CD4-positive, alpha-beta T cell treated with Interleukin-21 for 1 hour (primary cell): ENCODE results near the gene RAX.
A peak's percentile ranks its signal among the peaks of the same experiment; 100 is the strongest.
"Not testable (repeated sequence)": the region's sequence is repeated elsewhere in the genome, so short reads cannot be mapped to it uniquely, and the experiment has no call there.

Experiments
- DNase-seq: peaks from one replicate; pipeline ENCODE4 v3.0.0-alpha.2; 2020

The RAX gene

GRCh38 chr18:59272221-59272888 is 899 bp downstream of the RAX start:
- DNase-seq, result no peak

- DNase-seq, result no peak
Measured at GRCh38 chr18:59271606-59272220, 1.5 kb downstream of the RAX start.

- no peak for DNase-seq
Measured at GRCh38 chr18:59270689-59271257, 2.5 kb downstream of the RAX start.

GRCh38 chr18:59269563-59270119 is 3.6 kb downstream of the RAX start:
- DNase-seq, result no peak

- no peak for DNase-seq
Measured at GRCh38 chr18:59268721-59269562, 4.3 kb downstream of the RAX start.

- no peak for DNase-seq
Measured at GRCh38 chr18:59268127-59268720, 5.0 kb downstream of the RAX start.

- DNase-seq, result no peak
Measured at GRCh38 chr18:59267503-59268126, 5.6 kb downstream of the RAX start.

GRCh38 chr18:59266886-59267502 is 6.3 kb downstream of the RAX start:
- DNase-seq, result no peak

GRCh38 chr18:59266459-59266858 is 6.8 kb downstream of the RAX start:
- DNase-seq, result no peak

- no peak for DNase-seq
Measured at GRCh38 chr18:59265974-59266369, 7.3 kb downstream of the RAX start.

- DNase-seq, result no peak
Measured at GRCh38 chr18:59265246-59265973, 7.8 kb downstream of the RAX start.

GRCh38 chr18:59264651-59265245 is 8.5 kb downstream of the RAX start:
- no peak for DNase-seq

GRCh38 chr18:59264121-59264571 is 9.1 kb downstream of the RAX start:
- DNase-seq, result no peak

- no peak for DNase-seq
Measured at GRCh38 chr18:59263661-59264060, 9.6 kb downstream of the RAX start.

- DNase-seq, result not testable (repeated sequence)
Measured at GRCh38 chr18:59262243-59262642, 11.0 kb downstream of the RAX start.

GRCh38 chr18:59261842-59262241 is 11.4 kb downstream of the RAX start:
- DNase-seq, result not testable (repeated sequence)

GRCh38 chr18:59255491-59255890 is 17.8 kb downstream of the RAX start:
- not testable (repeated sequence) for DNase-seq

GRCh38 chr18:59249199-59249774 is 24.0 kb downstream of the RAX start:
- peak; percentile 24 for DNase-seq

- DNase-seq, result no peak
Measured at GRCh38 chr18:59246796-59247195, 26.5 kb downstream of the RAX start.

GRCh38 chr18:59242906-59243305 is 30.3 kb downstream of the RAX start:
- DNase-seq, result no peak
